ENCODE data around the gene VOPP1. TPM values are rescaled to one million over a fixed set of nuclear protein-coding genes. Genes with fewer than 3 reads are reported as not detected.

Gene VOPP1
- total RNA-seq, 4 donors from 2014 or later, result 22.1 to 58.9 (median 39.8) TPM

- Histone ChIP-seq H3K27ac (no peak overlapping the region), H3K27me3 (no peaks in the 10 kb centered on the region), H3K36me3 (no peaks in the 10 kb centered on the region), H3K9me3 (no peaks in the 10 kb centered on the region), H3K4me3 (no peak overlapping the region), H3K4me1 (no peaks in the 10 kb centered on the region)
- intact Hi-C loops (cut with DNase I; ENCODE audit: low total_unique reads), result no loop called here
- DNase-seq, result no peak
- TF ChIP-seq CTCF (IDR thresholded peaks at IDR 0.05) (no peak), POLR2A (IDR thresholded peaks at IDR 0.05) (no peak)
Observed at GRCh38 chr7:55521917-55522902, 50.1 kb downstream of the VOPP1 start.

GRCh38 chr7:55521512-55521911, 50.8 kb downstream of the VOPP1 start:
- intact Hi-C loops (cut with DNase I; ENCODE audit: low total_unique reads), result no loop called here
- DNase-seq, result no peak
- Histone ChIP-seq H3K27ac (no peak overlapping the region), H3K9me3 (no peaks in the 10 kb centered on the region), H3K36me3 (no peaks in the 10 kb centered on the region), H3K4me1 (no peaks in the 10 kb centered on the region), H3K4me3 (no peak overlapping the region), H3K27me3 (no peaks in the 10 kb centered on the region)
- TF ChIP-seq POLR2A (IDR thresholded peaks at IDR 0.05) (no peak), CTCF (IDR thresholded peaks at IDR 0.05) (no peak)

GRCh38 chr7:55520426-55521140, 51.7 kb downstream of the VOPP1 start:
- DNase-seq, result no peak
- intact Hi-C loops (cut with DNase I; ENCODE audit: low total_unique reads), result no loop called here
- Histone ChIP-seq H3K36me3 (no peaks in the 10 kb centered on the region), H3K9me3 (no peaks in the 10 kb centered on the region), H3K4me1 (peaks cover 0 to 7% of the 10 kb centered on the region in 2 donors), H3K27me3 (no peaks in the 10 kb centered on the region), H3K27ac (no peak overlapping the region), H3K4me3 (no peak overlapping the region)
- no peak for TF ChIP-seq CTCF (IDR thresholded peaks at IDR 0.05)
- TF ChIP-seq POLR2A (IDR thresholded peaks at IDR 0.05), result no peak

- intact Hi-C loops (cut with DNase I; ENCODE audit: low total_unique reads), result no loop called here
- Histone ChIP-seq H3K4me3 (no peak overlapping the region), H3K36me3 (no peaks in the 10 kb centered on the region), H3K27ac (no peak overlapping the region), H3K9me3 (no peaks in the 10 kb centered on the region), H3K27me3 (no peaks in the 10 kb centered on the region), H3K4me1 (peaks cover 0 to 9% of the 10 kb centered on the region in 2 donors)
- TF ChIP-seq POLR2A (IDR thresholded peaks at IDR 0.05) (no peak), CTCF (IDR thresholded peaks at IDR 0.05) (no peak)
- no peak for DNase-seq
Observed at GRCh38 chr7:55518836-55519235, 53.5 kb downstream of the VOPP1 start.

Data from uterus (tissue), 4 donors.